PC-3 (cell line): ENCODE data around the gene RALBP1. TPM values are rescaled to one million over a fixed set of nuclear protein-coding genes. Genes with fewer than 3 reads are reported as not detected.
A peak's percentile ranks its signal among the peaks of the same experiment; 100 is the strongest.

Experiments
- ATAC-seq: fragments of 200-7000 bp; cut with Tn5 transposase; 2 replicates; pipeline ENCODE4 v1.9.1; 2020; ENCODE audit warnings: mild to moderate bottlenecking, moderate library complexity
- BruUV-seq: library from RNA; stranded (reverse); fragments of 400-500 nt; replicated peaks from 2 replicates; lab custom pipeline; 2021; lab: Mats Ljungman, UMichigan
- CTCF ChIA-PET: fragments of 300-600 bp; sonication (Branson Sonifier 250); formaldehyde crosslinking; loops from one replicate; lab custom pipeline; 2022; ENCODE audit warnings: antibody characterized with exemption; lab: Charles Lee
- POLR2A ChIA-PET: fragments of 300-600 bp; sonication (Branson Sonifier 250); formaldehyde crosslinking; loops from one replicate; lab custom pipeline; 2022; ENCODE audit warnings: antibody characterized with exemption; ENCODE audit not compliant: unreplicated experiment; lab: Charles Lee
- DNase-seq: peaks from one replicate; pipeline ENCODE4 v3.0.0-alpha.2; 2015
- H2AFZ ChIP-seq: fragments of 300-600 bp; sonication (generic); 2 replicates; pipeline ENCODE4 v1.6.0; 2016; ENCODE audit warnings: antibody characterized with exemption, low read length
- H3F3A ChIP-seq: fragments of 300-600 bp; sonication (generic); one replicate; pipeline ENCODE4 v1.6.0; 2017; ENCODE audit warnings: antibody characterized with exemption, low read length, control low read depth, mild to moderate bottlenecking; ENCODE audit not compliant: unreplicated experiment
- H3K27ac ChIP-seq: fragments of 300-600 bp; sonication (generic); 2 replicates; pipeline ENCODE4 v1.5.1; 2016; ENCODE audit warnings: mild to moderate bottlenecking, low read length
- H3K27me3 ChIP-seq: fragments of 300-600 bp; sonication (generic); 2 replicates; pipeline ENCODE4 v1.6.1; 2016; ENCODE audit warnings: low read length, mixed read lengths
- H3K36me3 ChIP-seq: fragments of 300-600 bp; sonication (generic); 2 replicates; pipeline ENCODE4 v1.6.1; 2016; ENCODE audit warnings: low read depth, mixed run types, low read length, mixed read lengths
- H3K4me1 ChIP-seq: fragments of 300-600 bp; sonication (generic); 2 replicates; pipeline ENCODE4 v1.5.1; 2016; ENCODE audit warnings: low read length; ENCODE audit not compliant: insufficient read depth
- H3K4me2 ChIP-seq: fragments of 300-600 bp; sonication (generic); 2 replicates; pipeline ENCODE4 v1.6.0; 2016; ENCODE audit warnings: low read length
- H3K4me3 ChIP-seq: fragments of 300-600 bp; sonication (generic); 2 replicates; pipeline ENCODE4 v1.5.1; 2016; ENCODE audit warnings: mild to moderate bottlenecking, low read length, mixed read lengths
- H3K79me2 ChIP-seq: fragments of 300-600 bp; sonication (generic); 2 replicates; pipeline ENCODE4 v1.6.1; 2017; ENCODE audit warnings: low read length, mixed read lengths
- H3K9ac ChIP-seq: fragments of 300-600 bp; sonication (generic); 2 replicates; pipeline ENCODE4 v1.6.0; 2016; ENCODE audit warnings: mild to moderate bottlenecking, low read length
- H3K9me2 ChIP-seq: fragments of 300-600 bp; sonication (generic); replicated peaks from 2 replicates; pipeline ENCODE4 v1.6.1; 2016; ENCODE audit warnings: mixed run types, low read length, mixed read lengths
- H3K9me3 ChIP-seq: fragments of 300-600 bp; sonication (generic); 2 replicates; pipeline ENCODE4 v1.6.1; 2016; ENCODE audit warnings: low read length, mixed read lengths
- H4K20me1 ChIP-seq: fragments of 300-600 bp; sonication (generic); 2 replicates; pipeline ENCODE4 v1.6.1; 2016; ENCODE audit warnings: low read length, mixed read lengths
- CTCF ChIP-seq: fragments of 300-600 bp; sonication (generic); conservative IDR thresholded peaks from 2 replicates; pipeline ENCODE4 v1.5.1; 2017; ENCODE audit warnings: antibody characterized with exemption, low read depth, mild to moderate bottlenecking, low read length
- EZH2 ChIP-seq: fragments of 300-600 bp; sonication (generic); IDR thresholded peaks from one replicate; pipeline ENCODE4 v1.6.1; 2017; ENCODE audit warnings: antibody characterized with exemption, mild to moderate bottlenecking, low read length; ENCODE audit not compliant: unreplicated experiment
- EZH2phosphoT487 ChIP-seq: fragments of 300-600 bp; sonication (generic); IDR thresholded peaks from 2 replicates; pipeline ENCODE4 v1.6.1; 2018; ENCODE audit warnings: mild to moderate bottlenecking, antibody characterized with exemption, low read length, borderline replicate concordance
- intact Hi-C: fragments of 100-400 bp; cut with micrococcal nuclease; formaldehyde crosslinking; loops from 2 replicates; pipeline ENCODE4 v1.9.0; 2023
- total RNA-seq: library from RNA; depleted of rRNA; stranded (reverse); fragments of >200 nt; gene quantifications from 2 replicates; pipeline ENCODE4 v1.2.3, GENCODE V29; 2014

Gene RALBP1
- total RNA-seq, 1 experiment from 2014 or later: 89.8 TPM

GRCh38 chr18:9563331-9563730 is 88.0 kb downstream of the RALBP1 start:
- no peak for ATAC-seq
- POLR2A ChIA-PET: no interaction called here
- no peak overlapping the region for H2AFZ ChIP-seq

GRCh38 chr18:9565407-9565806 is 90.1 kb downstream of the RALBP1 start:
- Histone ChIP-seq H3K4me2 (no peak overlapping the region), H3K79me2 (0 out of 2 replicates have a peak, but pooled peaks cover 5% of the 10 kb centered on the region), H2AFZ (no peak overlapping the region), H3K27me3 (no peaks in the 10 kb centered on the region), H3K27ac (no peak overlapping the region), H3K4me1 (peaks cover 9% of the 10 kb centered on the region), H3K9ac (no peak overlapping the region), H3K4me3 (no peak overlapping the region), H3K36me3 (peaks cover 68% of the 10 kb centered on the region), H3F3A (no peaks in the 10 kb centered on the region), H3K9me3 (no peaks in the 10 kb centered on the region), H4K20me1 (0 out of 2 replicates have a peak, but pooled peaks cover 4% of the 10 kb centered on the region), H3K9me2 (no peaks in the 10 kb centered on the region)
- TF ChIP-seq CTCF (no peak), EZH2 (no peak), EZH2phosphoT487 (no peak)
- no TSS peak for BruUV-seq
- ChIA-PET POLR2A (interaction anchor here (0.6 kb wide), 1 partner anchor 17 kb away, joined by 4 read pairs; no protein-coding TSS in a partner anchor), CTCF (no interaction called here)
- intact Hi-C loops: no loop called here
- ATAC-seq: no peak
- DNase-seq: no peak

More at GRCh38 chr18:9563331-9563730, 88.0 kb downstream of the RALBP1 start:
- Histone ChIP-seq H3K9me3 (no peaks in the 10 kb centered on the region), H3K79me2 (0 out of 2 replicates have a peak, but pooled peaks cover 5% of the 10 kb centered on the region), H3K4me2 (no peak overlapping the region), H3K27me3 (no peaks in the 10 kb centered on the region), H3K9ac (no peak overlapping the region), H3K4me1 (peaks cover 5% of the 10 kb centered on the region), H3K9me2 (no peaks in the 10 kb centered on the region), H4K20me1 (0 out of 2 replicates have a peak, but pooled peaks cover 4% of the 10 kb centered on the region), H3K4me3 (no peak overlapping the region), H3K27ac (no peak overlapping the region), H3K36me3 (peaks cover 67% of the 10 kb centered on the region), H3F3A (no peaks in the 10 kb centered on the region)
- DNase-seq: no peak
- CTCF ChIA-PET: no interaction called here
- BruUV-seq: no TSS peak
- intact Hi-C loops: no loop called here
- TF ChIP-seq EZH2phosphoT487: no peak

- no peak overlapping the region for H3K4me2 ChIP-seq
- CTCF ChIA-PET: interaction anchor here (1.2 kb wide), 1 partner anchor 115 kb away, joined by 3 read pairs; no protein-coding TSS in a partner anchor
- H3K4me3 ChIP-seq: no peak overlapping the region
- H3K27me3 ChIP-seq: no peaks in the 10 kb centered on the region
- ATAC-seq: peak; percentile 57
- peak; percentile 86 for DNase-seq
- H2AFZ ChIP-seq: no peak overlapping the region
- H3K9me2 ChIP-seq: no peaks in the 10 kb centered on the region
- no peaks in the 10 kb centered on the region for H3K9me3 ChIP-seq
- 0 out of 2 replicates have a peak, but pooled peaks cover 4% of the 10 kb centered on the region for H4K20me1 ChIP-seq
- peaks cover 71% of the 10 kb centered on the region for H3K36me3 ChIP-seq
- 0 out of 2 replicates have a peak, but pooled peaks cover 5% of the 10 kb centered on the region for H3K79me2 ChIP-seq
- peaks cover 9% of the 10 kb centered on the region for H3K4me1 ChIP-seq
- BruUV-seq: no TSS peak
- TF ChIP-seq EZH2: no peak
- no peak for TF ChIP-seq EZH2phosphoT487
- no peak for TF ChIP-seq CTCF
- POLR2A ChIA-PET: interaction anchor here (0.6 to 0.8 kb wide), 3 partner anchors 41 to 202 kb away, joined by 3 read pairs; no protein-coding TSS in a partner anchor
- H3K9ac ChIP-seq: no peak overlapping the region
- intact Hi-C loops: no loop called here
- no peak overlapping the region for H3K27ac ChIP-seq
- no peaks in the 10 kb centered on the region for H3F3A ChIP-seq
Observed at GRCh38 chr18:9568186-9568585, 92.9 kb downstream of the RALBP1 start.
